Panc1 (cell line): ENCODE data around the gene CACNA2D4. TPM values are rescaled to one million over a fixed set of nuclear protein-coding genes. Genes with fewer than 3 reads are reported as not detected.

Experiments
- ATAC-seq: fragments of 200-7000 bp; cut with Tn5 transposase; 2 replicates; pipeline ENCODE4 v1.9.1; 2020; ENCODE audit warnings: mild to moderate bottlenecking, moderate library complexity
- BruUV-seq: library from RNA; stranded (reverse); fragments of 400-500 nt; replicated peaks from 2 replicates; lab custom pipeline; 2021; lab: Mats Ljungman, UMichigan
- CTCF ChIA-PET: fragments of 300-600 bp; sonication (Branson Sonifier 250); formaldehyde crosslinking; loops from one replicate; lab custom pipeline; 2022; ENCODE audit warnings: antibody characterized with exemption; lab: Charles Lee
- POLR2A ChIA-PET: fragments of 300-600 bp; sonication (Branson Sonifier 250); formaldehyde crosslinking; loops from one replicate; lab custom pipeline; 2022; ENCODE audit warnings: antibody characterized with exemption; lab: Charles Lee
- DNase-seq: peaks from one replicate; pipeline ENCODE4 v3.0.0-alpha.2; 2010; ENCODE audit warnings: low read depth, low spot score
- H3K27ac ChIP-seq: 2 replicates; pipeline ENCODE4 v1.5.1; 2011; ENCODE audit warnings: mild to moderate bottlenecking, low read length, inconsistent platforms
- H3K27me3 ChIP-seq: fragments of 200-500 bp; sonication (Bioruptor generic); 2 replicates; pipeline ENCODE4 v1.6.0; 2014; ENCODE audit warnings: low read length, inconsistent platforms; ENCODE audit not compliant: control insufficient read depth, insufficient read depth
- H3K36me3 ChIP-seq: fragments of 200-500 bp; sonication (Bioruptor generic); 2 replicates; pipeline ENCODE4 v1.5.1; 2014; ENCODE audit warnings: inconsistent platforms, mild to moderate bottlenecking, low read length, moderate library complexity; ENCODE audit not compliant: control insufficient read depth, insufficient read depth
- H3K4me1 ChIP-seq: 2 replicates; pipeline ENCODE4 v1.5.1; 2011; ENCODE audit warnings: inconsistent platforms, mild to moderate bottlenecking, low read length, moderate library complexity; ENCODE audit not compliant: control insufficient read depth, insufficient read depth
- H3K4me3 ChIP-seq, 2 experiments: 2 replicates each; pipeline ENCODE4 v1.5.1; 2011 to 2012; ENCODE audit warnings: low read depth in 2 of 2, low read length in 2 of 2, mild to moderate bottlenecking in 2 of 2, inconsistent platforms in 1 of 2, moderate library complexity in 1 of 2
- H3K9me3 ChIP-seq: fragments of 200-500 bp; sonication (Bioruptor generic); 2 replicates; pipeline ENCODE4 v1.5.1; 2014; ENCODE audit warnings: low read depth, mild to moderate bottlenecking, inconsistent platforms, low read length, moderate library complexity; ENCODE audit not compliant: control insufficient read depth, insufficient read depth
- CTCF ChIP-seq: fragments of 450-650 bp; IDR thresholded peaks from 2 replicates; pipeline ENCODE4 v1.5.1; 2017; ENCODE audit warnings: mild to moderate bottlenecking
- POLR2AphosphoS5 ChIP-seq: IDR thresholded peaks from 2 replicates; pipeline ENCODE4 v1.6.1; 2012; ENCODE audit warnings: mild to moderate bottlenecking, low read depth, low read length, moderate library complexity
- REST ChIP-seq, 2 experiments: IDR thresholded peaks; 2 replicates each; pipeline ENCODE4 v1.6.1; 2011 to 2012; ENCODE audit warnings: low read depth in 2 of 2, control low read depth in 1 of 2, low read length in 1 of 2, mild to moderate bottlenecking in 1 of 2, moderate library complexity in 1 of 2; ENCODE audit not compliant: insufficient read depth in 1 of 2
- SIN3A ChIP-seq: IDR thresholded peaks from 2 replicates; pipeline ENCODE4 v1.6.1; 2012; ENCODE audit warnings: low read depth, mild to moderate bottlenecking, low read length, moderate library complexity, borderline replicate concordance; ENCODE audit not compliant: insufficient read depth
- TCF7L2 ChIP-seq: IDR thresholded peaks from 2 replicates; pipeline ENCODE4 v1.6.1; 2011; ENCODE audit warnings: mild to moderate bottlenecking, low read depth, low read length, inconsistent platforms
- in situ Hi-C: cut with HindIII; loops from 2 replicates; pipeline ENCODE4 v1.10.0; 2016; ENCODE audit warnings: low sequenced_read_pairs, low pct_unique_long_range_greater_than_20kb
- intact Hi-C: fragments of 100-400 bp; cut with micrococcal nuclease; formaldehyde crosslinking; loops from one replicate; pipeline ENCODE4 v1.10.0; 2022; ENCODE audit not compliant: unreplicated experiment
- total RNA-seq: library from RNA; stranded (reverse); gene quantifications from one replicate; pipeline ENCODE4 v1.2.1, GENCODE V29; 2021; ENCODE audit not compliant: unreplicated experiment

Gene CACNA2D4
- total RNA-seq, 1 experiment from 2014 or later, result 0.15 TPM

GRCh38 chr12:1911598-1912575 lies 6.6 kb downstream of the CACNA2D4 start:
- H3K4me1 ChIP-seq, result no peaks in the 10 kb centered on the region
- intact Hi-C loops (no loop called here), in situ Hi-C loops (no loop called here)
- no peak for TF ChIP-seq REST (IDR thresholded peaks at IDR 0.05; ENCODE audit: insufficient read depth in 1 of 2, low read depth in 2 of 2, low read length in 1 of 2)
- no peak for TF ChIP-seq CTCF
- no peak for TF ChIP-seq TCF7L2
- TF ChIP-seq POLR2AphosphoS5, result no peak
- no peak for TF ChIP-seq SIN3A
- ChIA-PET POLR2A (no interaction called here), CTCF (no interaction called here)
- H3K9me3 ChIP-seq, result no peaks in the 10 kb centered on the region
- H3K36me3 ChIP-seq, result no peaks in the 10 kb centered on the region
- DNase-seq, result no peak
- no peak overlapping the region for H3K4me3 ChIP-seq
- ATAC-seq, result no peak
- no peak overlapping the region for H3K27ac ChIP-seq
- no peaks in the 10 kb centered on the region for H3K27me3 ChIP-seq
- no TSS peak for BruUV-seq

- intact Hi-C loops (no loop called here), in situ Hi-C loops (no loop called here)
- DNase-seq (no peak), ATAC-seq (no peak)
- no peaks in the 10 kb centered on the region for H3K4me1 ChIP-seq
- ChIA-PET CTCF (no interaction called here), POLR2A (no interaction called here)
- no peaks in the 10 kb centered on the region for H3K27me3 ChIP-seq
- H3K36me3 ChIP-seq, result no peaks in the 10 kb centered on the region
- TF ChIP-seq REST (IDR thresholded peaks at IDR 0.05; ENCODE audit: insufficient read depth in 1 of 2, low read depth in 2 of 2, low read length in 1 of 2) (no peak), TCF7L2 (no peak), CTCF (no peak), POLR2AphosphoS5 (no peak), SIN3A (no peak)
- H3K9me3 ChIP-seq, result no peaks in the 10 kb centered on the region
- BruUV-seq, result no TSS peak
- no peak overlapping the region for H3K4me3 ChIP-seq
- H3K27ac ChIP-seq, result no peak overlapping the region
Observed at GRCh38 chr12:1910468-1910867, 8.0 kb downstream of the CACNA2D4 start.
